Hematopoietic multipotent progenitor cell (in vitro differentiated cells): Measurements from ENCODE around the gene EDEM1. TPM values are rescaled to one million over a fixed set of nuclear protein-coding genes. Genes with fewer than 3 reads are reported as not detected.

Experiments
- DNase-seq, 3 donors: peaks; one replicate each; pipeline ENCODE4 v3.0.0-alpha.2; 2011 to 2015; ENCODE audit warnings: low read depth in 2 of 3, low spot score in 2 of 3
- total RNA-seq: library from RNA; depleted of rRNA; stranded (reverse); fragments of >200 nt; gene quantifications from one replicate; pipeline ENCODE4 v1.2.3, GENCODE V29; 2012

Gene EDEM1
- total RNA-seq, 1 donor = 16.2 TPM

DNA sequence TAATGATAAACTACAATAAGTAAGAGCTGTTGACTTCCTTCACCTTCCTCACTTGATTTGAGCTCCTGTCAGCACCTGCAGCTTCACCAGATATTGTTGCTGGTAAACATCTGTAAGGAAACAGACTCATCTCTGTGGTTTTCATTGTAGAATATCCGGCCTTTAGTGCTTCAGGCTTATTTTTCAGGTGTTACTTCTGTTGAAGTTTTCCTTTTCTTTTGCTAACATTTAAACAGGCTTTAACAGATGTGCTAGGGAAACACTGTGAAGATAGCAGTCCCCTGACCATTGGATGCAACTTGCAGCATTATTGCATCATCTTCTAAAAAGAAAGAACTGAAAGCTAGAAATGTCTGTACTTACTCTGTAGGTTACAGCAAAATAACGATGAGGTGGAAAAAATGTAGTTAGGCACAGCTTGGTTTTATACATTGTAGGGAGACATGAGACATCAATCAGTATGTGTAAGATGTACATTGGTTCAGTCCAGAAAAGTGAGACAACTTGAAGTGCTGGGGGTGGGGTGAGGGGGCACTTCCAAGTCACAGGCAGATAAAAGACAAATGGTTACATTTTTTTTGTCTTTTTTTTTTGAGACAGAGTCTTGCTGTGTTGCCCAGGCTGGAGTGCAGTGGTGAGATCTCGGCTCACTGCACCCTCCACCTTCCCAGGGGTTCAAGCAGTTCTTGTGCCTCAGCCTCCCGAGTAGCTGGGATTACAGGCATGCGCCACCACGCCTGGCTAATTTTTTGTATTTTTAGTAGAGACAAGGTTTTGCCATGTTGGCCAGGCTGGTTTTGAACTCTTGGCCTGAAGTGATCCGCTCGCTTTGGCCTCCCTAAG, 10.2 kb downstream of the EDEM1 start:
- peak in 2 of 3 donors; percentile 24 to 29 for DNase-seq

DNA sequence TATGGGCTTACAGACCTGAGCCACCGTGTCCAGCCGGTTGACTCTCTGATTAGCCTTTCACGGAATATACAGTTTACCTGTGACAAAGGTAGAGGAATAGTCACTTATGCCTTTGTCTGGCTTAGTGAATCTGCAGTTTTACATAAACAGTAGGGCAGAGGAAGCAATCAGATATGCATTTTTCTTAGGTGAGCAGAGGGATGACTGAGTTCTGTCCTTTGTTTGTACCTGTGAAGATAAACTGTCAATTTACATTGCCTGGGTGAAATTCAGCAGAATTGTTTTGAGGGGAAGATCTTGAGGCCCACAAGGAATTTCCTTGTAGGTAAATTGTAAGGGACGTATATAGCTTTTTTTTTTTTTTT, 10.8 kb downstream of the EDEM1 start:
- no peak for DNase-seq

DNA sequence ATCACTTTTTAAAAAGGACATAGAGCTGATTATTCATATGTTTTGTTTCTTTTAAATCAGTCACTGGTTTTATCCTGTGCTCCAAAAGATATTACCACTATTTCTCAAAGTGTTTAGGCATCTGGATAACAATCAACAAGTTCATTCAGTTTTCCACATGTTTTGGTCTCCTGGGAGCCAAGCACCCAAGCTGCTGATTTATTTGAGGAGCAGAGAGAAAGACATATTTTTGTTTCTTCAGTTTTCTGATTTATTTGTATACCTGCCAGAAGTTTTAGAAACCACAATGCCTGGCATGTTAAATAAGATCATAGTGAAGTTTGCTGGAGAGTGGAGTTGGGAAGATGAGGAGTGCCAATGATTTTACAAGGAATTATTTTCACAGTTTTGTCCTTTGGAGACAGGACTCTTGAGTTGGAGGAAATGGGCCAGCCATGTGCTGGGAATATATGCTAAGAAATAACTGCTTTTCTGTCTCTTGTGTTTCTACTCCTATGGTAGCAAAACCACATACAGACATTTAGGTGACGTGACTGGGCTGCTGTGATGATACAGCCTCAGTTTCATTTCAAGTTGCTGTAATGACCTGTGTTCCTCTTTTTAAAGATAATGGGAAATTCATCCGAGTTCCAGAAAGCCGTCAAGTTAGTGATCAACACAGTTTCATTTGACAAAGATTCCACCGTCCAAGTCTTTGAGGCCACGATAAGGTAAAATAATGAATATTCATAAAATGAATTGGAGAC, 11.7 kb downstream of the EDEM1 start:
- no peak for DNase-seq

DNA sequence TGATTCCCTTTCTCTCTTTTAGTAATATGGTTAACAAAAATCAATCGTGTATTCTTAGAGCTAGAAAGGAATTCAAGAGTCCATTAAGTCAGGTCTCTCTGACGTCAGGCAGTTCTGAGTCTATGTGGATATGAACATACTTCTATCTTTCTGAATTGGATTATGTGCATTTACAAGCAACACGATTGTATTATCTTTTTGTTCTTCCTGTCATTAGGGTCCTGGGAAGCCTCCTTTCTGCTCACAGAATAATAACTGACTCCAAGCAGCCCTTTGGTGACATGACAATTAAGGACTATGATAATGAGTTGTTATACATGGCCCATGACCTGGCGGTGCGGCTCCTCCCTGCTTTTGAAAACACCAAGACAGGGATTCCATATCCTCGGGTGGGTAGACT, 14.0 kb downstream of the EDEM1 start:
- DNase-seq = no peak

DNA sequence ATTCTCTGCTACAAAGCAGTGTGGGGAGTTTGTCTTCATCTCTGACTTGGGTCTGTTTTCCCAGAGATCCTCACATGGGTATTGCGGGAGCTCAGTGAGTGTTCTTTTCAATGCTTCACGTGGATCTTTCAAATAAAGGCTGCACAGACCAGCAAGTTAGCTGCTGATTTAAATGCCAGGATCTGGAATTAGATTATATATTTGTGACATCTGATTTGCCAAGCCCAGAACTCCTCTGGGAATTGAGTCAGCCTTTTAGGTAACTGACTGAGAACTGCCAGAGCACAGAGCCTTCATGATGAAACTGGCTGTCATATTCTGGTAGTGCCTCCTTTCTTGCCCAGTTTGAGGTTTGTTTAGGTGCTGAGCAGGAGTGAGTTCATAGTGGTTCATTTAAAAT, 14.7 kb downstream of the EDEM1 start:
- no peak for DNase-seq

DNA sequence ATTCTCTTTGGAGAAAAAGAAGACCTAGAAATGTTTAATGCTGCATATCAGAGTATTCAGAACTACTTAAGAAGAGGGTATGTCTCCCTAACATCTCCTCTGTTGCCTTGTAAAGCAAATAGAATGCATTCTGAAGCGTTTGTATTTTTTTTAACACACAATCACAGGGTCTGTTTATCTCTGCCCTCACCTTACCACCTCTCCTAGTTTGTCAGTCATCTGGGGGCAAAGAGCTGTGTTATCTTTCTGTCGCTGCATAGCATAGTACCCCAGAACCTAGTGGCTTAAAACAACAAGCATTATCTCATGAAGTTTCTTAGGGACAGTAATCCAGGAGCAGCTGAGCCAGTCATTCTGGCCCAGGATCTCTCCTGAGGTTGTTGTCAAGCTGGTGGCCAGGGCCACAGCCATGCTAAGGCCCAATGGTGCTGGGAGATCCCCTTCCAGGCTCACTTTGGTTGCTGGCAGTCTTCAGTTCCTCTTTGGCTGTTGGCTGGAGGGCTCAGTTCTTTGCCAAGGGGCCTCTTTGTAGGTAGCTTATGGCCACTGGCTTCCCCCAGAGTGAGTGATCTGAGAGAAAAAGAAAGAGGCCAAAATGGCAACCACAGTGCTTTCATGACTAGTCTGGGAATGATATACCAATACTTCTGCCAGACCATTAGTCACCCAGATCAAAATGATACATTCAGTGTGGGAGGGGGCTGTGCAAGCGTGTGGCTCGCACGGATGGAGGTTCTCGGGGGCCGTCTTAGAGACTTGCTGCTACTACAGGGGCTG, 17.8 kb downstream of the EDEM1 start:
- no peak for DNase-seq

DNA sequence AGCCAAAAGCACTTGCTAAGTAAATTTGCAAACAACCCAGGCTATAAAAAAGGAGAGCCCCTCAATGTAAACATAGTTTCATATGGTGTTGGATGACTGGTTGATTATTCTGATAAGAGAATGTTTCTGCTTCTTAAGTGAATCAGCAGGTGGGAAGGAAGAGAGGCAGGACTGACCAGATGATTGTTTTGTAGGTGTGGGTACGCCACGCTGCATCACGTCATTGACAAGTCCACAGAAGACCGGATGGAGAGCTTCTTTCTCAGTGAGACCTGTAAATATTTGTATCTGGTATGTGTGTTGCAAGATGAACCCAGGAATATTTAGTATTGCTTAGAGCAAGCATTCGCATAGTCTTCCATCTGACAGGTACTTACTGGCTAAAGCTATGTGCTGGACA, 23.4 kb downstream of the EDEM1 start:
- no peak for DNase-seq

DNA sequence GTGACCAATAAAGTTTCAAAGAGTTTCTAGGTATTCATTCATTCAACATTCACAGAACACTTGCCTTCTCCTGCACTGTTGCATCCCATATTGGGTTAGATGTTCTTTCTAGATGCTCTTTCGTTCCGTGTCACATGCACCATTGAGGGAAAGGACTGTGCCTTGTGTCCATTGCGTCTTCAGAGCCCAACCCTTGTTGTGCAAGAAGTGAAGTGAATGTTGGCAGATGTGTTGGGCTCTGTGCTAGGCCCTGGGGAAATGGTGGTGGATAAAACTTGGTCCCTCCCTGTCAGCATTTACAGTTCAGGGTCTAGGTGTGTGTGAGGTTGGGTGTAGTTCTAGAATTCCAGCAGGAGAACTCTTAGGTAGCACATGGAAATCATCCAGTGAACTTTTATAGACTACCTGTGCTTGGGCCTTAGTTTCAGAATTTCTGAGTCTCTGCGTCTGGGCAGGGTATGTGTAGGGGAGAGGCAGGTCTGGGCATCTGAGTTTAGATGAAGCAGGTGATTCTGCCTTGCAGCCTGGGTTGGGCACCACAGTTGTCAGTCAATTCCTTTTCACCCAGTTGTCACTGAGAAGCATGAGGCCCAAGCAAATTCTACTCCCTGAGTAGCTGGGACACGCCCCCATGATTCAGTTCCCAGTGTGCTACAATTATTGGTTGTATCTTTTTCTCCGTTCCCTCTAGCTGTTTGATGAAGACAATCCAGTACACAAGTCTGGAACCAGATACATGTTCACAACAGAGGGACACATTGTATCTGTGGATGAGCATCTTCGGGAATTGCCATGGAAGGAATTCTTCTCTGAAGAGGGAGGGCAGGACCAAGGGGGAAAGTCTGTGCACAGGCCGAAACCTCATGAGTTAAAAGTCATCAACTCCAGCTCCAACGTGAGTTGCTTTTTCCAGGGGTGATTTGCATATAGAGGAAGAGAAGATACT, 25.4 kb downstream of the EDEM1 start:
- DNase-seq = no peak

DNA sequence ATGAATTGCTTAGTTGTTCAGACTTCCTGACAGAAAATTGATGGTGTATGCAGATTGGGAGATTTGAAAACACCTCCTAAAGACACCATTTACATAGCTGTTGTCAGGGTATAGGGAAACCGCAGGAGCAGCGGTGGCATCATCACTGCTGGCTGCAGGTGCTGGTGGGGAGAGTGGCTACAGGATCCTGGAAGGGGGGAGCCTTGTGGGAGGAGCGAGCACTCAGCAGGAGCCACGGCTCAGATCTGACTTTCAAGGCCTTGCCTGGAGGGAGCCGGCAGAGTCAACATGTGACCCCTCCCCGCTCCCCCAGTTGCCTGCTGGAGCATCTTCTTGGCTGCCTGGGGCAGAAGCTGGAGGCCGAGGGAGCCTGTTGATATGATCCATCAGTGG, 26.1 kb downstream of the EDEM1 start:
- no peak for DNase-seq

DNA sequence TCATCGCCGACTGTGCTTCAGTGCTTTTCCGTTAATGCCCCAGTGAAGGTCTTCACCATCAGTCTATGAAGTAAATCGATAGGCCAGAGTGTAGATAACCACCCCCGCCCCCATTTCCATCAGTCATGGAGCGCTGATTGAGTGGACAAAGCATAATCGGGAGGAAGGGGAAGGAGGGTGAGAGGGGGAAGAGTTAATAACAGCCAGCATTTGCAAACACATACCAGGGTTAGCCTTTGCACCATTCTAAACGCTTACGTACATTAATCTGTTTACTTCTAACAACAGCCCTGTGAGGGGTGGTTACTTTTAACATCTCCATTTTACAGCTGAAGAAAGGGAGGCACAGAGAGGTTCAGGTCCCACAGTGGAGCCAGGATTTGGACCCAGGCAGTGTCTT, 26.8 kb downstream of the EDEM1 start:
- DNase-seq = no peak

DNA sequence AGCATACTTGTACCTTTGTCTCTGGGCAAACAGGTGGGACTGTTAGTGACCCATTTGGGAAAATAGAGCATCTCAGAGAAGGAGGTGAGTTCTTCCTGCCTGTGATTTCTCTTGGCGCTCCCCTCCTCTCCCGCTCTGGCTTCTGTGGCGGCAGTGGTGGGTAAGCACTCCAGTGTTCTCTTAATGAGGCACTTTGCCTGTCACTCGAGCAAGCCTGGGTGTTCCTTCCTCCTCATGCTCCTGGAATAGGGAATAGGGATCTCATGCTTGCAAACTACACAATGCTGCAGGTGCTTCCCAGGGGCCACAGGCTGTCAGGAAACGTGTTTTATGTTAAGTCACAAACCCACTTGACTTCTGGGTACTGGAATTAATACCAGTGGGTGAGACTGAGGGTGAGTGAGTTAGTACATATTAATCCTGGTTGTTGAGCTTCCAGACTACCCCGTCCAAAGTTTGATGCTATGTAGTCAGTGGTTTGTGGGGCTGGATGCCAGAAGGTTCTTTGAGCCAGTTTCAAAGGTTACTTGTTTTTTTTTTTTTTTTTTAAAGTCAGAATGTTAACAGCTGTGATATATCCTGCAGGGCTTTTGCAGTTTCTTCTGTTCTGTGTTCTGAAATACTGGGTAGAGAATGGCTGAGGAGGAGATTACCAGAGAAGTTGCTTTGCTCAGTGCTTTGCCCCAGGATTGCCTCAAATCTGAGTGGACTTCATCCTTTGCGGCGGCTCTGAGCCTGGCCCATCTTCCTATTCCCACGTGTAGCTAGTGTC, 30.5 kb downstream of the EDEM1 start:
- DNase-seq = no peak

DNA sequence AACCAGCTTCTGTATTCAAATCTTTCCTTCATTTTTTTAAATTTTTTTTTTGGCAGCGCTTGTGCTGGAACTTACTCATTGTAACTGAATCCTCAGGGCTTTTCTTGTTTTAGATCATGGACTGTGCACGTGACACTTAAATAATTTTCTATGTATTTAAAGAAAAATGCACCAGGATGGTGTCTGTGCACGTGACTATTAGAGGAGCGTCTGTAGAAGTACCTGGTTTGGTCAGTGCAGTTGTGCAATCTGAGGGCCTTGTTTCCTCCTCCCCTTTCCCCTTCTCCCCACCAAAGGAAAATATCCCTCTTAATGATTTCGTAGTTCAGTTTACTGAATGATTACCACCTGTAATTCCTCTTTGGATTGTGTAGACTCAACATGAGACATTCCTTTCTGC, 31.3 kb downstream of the EDEM1 start:
- DNase-seq = no peak

DNA sequence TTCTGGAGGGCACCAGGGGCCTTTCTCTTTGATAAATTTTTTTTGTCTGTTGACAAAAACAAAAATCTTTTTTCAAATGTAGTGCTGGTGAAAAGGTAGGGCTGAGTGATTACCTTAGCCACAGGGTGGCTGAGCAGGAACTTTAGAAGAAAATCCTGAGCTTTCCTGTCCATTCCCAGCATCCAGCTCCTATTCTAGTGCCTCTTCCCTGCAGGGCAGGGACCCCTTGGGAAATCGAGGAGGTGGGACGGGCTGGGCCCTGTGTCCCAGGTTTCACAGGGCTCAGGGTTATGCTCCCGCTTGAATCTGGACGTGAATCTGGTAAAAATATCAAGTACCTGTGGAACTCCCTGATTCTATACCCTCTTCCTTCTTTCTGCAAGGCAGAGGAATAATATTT, 31.7 kb downstream of the EDEM1 start:
- no peak for DNase-seq

DNA sequence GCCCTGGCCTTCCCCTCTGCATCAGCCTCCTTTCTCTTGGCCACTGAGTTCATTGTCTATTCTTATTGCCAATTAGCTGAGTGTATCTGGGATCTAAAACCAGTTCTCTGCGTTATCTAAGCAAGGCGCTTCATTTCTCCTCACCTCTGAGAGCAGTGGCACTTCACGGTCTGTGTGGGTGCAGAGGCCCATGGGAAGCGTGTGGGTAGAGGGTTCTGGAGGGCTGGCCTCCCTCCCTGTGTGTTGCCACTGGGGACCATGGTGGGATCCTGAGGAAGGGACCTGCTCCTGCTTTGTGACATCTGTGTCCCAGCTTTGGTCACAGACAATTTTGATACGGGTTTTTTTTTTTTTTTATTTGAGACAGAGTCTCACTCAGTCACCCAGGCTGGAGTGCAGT, 32.7 kb downstream of the EDEM1 start:
- DNase-seq = no peak

DNA sequence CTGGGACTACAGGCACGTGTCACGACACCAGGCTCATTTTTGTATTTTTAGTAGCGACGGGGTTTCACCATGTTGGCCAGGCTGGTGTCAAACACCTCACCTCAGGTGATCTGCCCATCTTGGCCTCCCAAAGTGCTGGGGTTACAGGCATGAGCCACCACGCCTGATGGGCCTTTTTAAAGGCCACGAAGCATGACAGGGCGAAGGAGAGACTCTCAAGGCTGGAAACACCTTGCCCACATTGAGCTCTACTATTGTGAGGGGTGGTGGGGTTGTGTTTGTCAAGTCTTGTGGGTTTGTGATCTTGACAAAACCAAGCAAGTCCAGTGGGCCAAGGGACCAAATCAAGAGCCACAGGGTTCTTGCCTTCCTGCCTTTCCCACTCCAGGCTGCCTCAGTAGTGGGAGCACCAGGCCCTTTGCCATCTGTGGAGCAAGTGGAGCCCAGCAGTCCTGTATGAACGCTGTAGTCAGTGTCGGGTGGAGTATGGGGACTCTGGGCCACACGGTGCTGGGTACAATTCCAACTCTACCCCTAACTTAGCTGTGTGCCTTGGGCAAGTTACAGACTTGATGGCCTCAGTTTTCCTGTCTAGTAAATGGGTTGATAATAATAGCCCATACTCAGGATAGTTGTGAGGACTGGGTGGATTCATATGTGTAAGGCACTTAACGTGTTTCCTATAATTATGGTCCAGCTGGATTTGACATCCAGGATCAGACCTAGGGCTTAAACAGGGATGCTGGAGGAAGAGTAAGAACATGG, 33.3 kb downstream of the EDEM1 start:
- no peak for DNase-seq

DNA sequence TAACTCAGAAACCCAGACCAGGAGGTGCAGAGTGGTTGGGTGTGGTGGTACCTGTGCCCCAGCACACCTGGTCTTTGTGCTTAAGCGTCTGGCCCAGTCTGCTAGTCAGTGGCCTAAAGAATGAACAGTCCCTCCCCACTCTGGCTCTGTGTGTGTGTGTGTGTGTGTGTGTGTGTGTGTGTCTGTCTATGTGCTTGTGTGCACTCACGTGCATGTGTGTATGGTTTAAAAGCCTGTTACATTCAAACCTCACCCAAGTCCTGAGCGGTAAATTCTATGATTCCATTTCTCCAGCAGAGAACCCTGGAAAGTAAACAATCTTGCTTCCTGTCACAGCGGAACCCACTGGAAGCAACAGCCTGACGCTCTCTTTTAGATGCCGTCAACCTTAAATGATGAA, 34.2 kb downstream of the EDEM1 start:
- DNase-seq = no peak

DNA sequence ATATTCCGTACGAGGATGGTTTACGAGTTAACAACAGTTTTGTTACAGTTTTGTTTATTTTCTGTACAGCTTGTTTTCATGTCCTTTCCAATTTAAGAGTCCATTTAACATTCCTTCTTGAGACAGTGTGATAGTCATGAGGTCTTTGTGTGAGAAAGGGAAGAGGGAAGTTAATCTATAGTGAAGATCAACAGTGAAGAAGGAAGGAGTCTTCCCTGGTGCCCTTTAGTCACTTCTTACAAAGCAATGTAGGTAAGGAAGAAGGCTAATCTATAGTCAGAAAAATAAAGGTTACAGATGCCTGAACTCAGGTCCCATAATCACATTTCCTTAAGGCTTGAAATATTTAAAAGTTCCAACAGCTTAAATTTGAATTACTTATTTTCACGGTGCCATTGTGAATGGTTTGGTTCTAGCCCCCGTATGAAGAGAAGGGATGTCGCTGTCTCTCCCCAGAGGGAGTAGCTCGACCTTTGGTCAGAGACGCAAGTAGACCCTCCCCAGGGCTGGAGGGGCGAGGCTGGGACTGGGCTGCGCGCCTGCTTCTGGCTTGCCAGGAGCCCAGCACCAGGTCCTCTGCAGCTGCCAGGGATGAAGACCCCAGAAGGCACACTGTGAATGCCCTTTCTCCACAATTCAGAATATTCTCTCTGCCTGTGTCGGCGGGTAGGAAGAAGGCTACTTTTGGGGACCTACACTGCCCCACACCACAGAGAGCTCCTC, 34.9 kb downstream of the EDEM1 start:
- DNase-seq = no peak

DNA sequence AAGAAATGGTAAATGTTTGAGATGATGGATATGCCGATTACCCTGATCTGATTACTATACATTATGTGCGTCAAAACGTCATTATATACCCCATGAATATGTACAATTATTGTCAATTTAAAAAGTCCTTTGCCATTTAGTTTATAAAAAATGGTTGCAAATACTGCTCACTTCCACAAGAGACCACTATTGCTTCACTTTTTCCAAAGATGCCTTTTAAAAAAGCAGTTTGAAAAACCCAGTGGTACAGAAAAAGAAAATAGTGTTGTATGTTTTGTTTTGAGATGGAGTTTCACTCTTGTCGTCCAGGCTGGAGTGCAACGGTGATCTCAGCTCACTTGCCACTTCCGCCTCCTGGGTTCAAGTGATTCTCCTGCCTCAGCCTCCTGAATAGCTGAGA, 39.3 kb downstream of the EDEM1 start:
- peak in 2 of 3 donors; percentile 23 to 70 for DNase-seq
